IMR-90 (cell line): ENCODE results near the gene DMP1. TPM values are rescaled to one million over a fixed set of nuclear protein-coding genes. Genes with fewer than 3 reads are reported as not detected.

Experiments
- ATAC-seq: fragments of 200-7000 bp; cut with Tn5 transposase; 2 replicates; pipeline ENCODE4 v1.9.1; 2020; ENCODE audit warnings: low read depth, mild to moderate bottlenecking, moderate library complexity
- BruUV-seq: library from RNA; stranded (reverse); fragments of 400-500 nt; replicated peaks from 2 replicates; lab custom pipeline; 2021; lab: Mats Ljungman, UMichigan
- CTCF ChIA-PET: fragments of 300-600 bp; formaldehyde crosslinking; extraction: SDS; loops from one replicate; lab custom pipeline; 2021; ENCODE audit warnings: antibody characterized with exemption; lab: Yijun Ruan, JAX
- POLR2A ChIA-PET: fragments of 300-600 bp; sonication (Branson Sonifier 250); formaldehyde crosslinking; loops from one replicate; lab custom pipeline; 2022; ENCODE audit warnings: antibody characterized with exemption; ENCODE audit not compliant: unreplicated experiment; lab: Charles Lee
- DNase-seq: peaks from one replicate; pipeline ENCODE4 v3.0.0; 2013
- H2AFZ ChIP-seq: replicated peaks from 2 replicates; pipeline ENCODE3; 2013; ENCODE audit warnings: low read length, mild to moderate bottlenecking; ENCODE audit not compliant: poor library complexity
- H2AK5ac ChIP-seq: 2 replicates; pipeline ENCODE4 v1.6.1; 2013; ENCODE audit warnings: low read depth, low read length, inconsistent platforms
- H2AK9ac ChIP-seq: replicated peaks from 2 replicates; pipeline ENCODE3; 2013; ENCODE audit warnings: mild to moderate bottlenecking, low read depth, low read length, moderate library complexity; ENCODE audit not compliant: poor library complexity
- H2BK120ac ChIP-seq: 2 replicates; pipeline ENCODE4 v1.6.1; 2013; ENCODE audit warnings: low read depth, low read length, inconsistent platforms
- H2BK15ac ChIP-seq: 3 replicates; pipeline ENCODE4 v1.6.1; 2013; ENCODE audit warnings: low read depth, low read length, inconsistent platforms
- H2BK20ac ChIP-seq: 2 replicates; pipeline ENCODE4 v1.6.1; 2013; ENCODE audit warnings: low read depth, mild to moderate bottlenecking, inconsistent platforms, low read length, moderate library complexity
- H2BK5ac ChIP-seq: 2 replicates; pipeline ENCODE4 v1.6.1; 2013; ENCODE audit warnings: mild to moderate bottlenecking, low read depth, low read length, inconsistent platforms; ENCODE audit not compliant: poor library complexity, severe bottlenecking
- H3K14ac ChIP-seq: replicated peaks from 2 replicates; pipeline ENCODE4 v1.6.1; 2013; ENCODE audit warnings: low read depth, low read length, inconsistent platforms
- H3K18ac ChIP-seq: 2 replicates; pipeline ENCODE4 v1.6.1; 2013; ENCODE audit warnings: low read depth, low read length, control low read depth
- H3K23ac ChIP-seq: 2 replicates; pipeline ENCODE4 v1.6.1; 2013; ENCODE audit warnings: low read depth, low read length, inconsistent platforms
- H3K27ac ChIP-seq: 2 replicates; pipeline ENCODE4 v1.5.1; 2013; ENCODE audit warnings: mild to moderate bottlenecking, control low read depth, low read length; ENCODE audit not compliant: insufficient read depth
- H3K27me3 ChIP-seq: 2 replicates; pipeline ENCODE4 v1.6.1; 2013; ENCODE audit warnings: low read length; ENCODE audit not compliant: control insufficient read depth, insufficient read depth
- H3K36me3 ChIP-seq: 2 replicates; pipeline ENCODE4 v1.6.1; 2013; ENCODE audit warnings: low read length, mixed read lengths; ENCODE audit not compliant: control insufficient read depth, insufficient read depth
- H3K4ac ChIP-seq: 2 replicates; pipeline ENCODE4 v1.6.1; 2013; ENCODE audit warnings: low read depth, low read length, inconsistent platforms
- H3K4me1 ChIP-seq: 2 replicates; pipeline ENCODE4 v1.6.1; 2013; ENCODE audit warnings: low read length, mixed read lengths; ENCODE audit not compliant: control insufficient read depth, insufficient read depth
- H3K4me2 ChIP-seq: 2 replicates; pipeline ENCODE4 v1.6.1; 2013; ENCODE audit warnings: low read depth, mild to moderate bottlenecking, control low read depth, low read length, moderate library complexity
- H3K4me3 ChIP-seq: 2 replicates; pipeline ENCODE4 v1.5.1; 2013; ENCODE audit warnings: low read depth, mild to moderate bottlenecking, control low read depth, low read length, moderate library complexity; ENCODE audit not compliant: insufficient read depth
- H3K56ac ChIP-seq: 2 replicates; pipeline ENCODE4 v1.6.1; 2013; ENCODE audit warnings: low read length, inconsistent platforms; ENCODE audit not compliant: insufficient read depth; ENCODE audit errors: extremely low read depth
- H3K79me1 ChIP-seq, 2 experiments: 2 replicates each; pipeline ENCODE4 v1.6.1; 2013; ENCODE audit warnings: low read length in 2 of 2, inconsistent platforms in 1 of 2, low read depth in 1 of 2
- H3K9ac ChIP-seq: 2 replicates; pipeline ENCODE4 v1.6.1; 2013; ENCODE audit warnings: low read depth, low read length, control low read depth
- H3K9me1 ChIP-seq: 2 replicates; pipeline ENCODE4 v1.6.1; 2013; ENCODE audit warnings: low read length, inconsistent platforms; ENCODE audit not compliant: insufficient read depth
- H3K9me3 ChIP-seq: 2 replicates; pipeline ENCODE4 v1.6.1; 2013; ENCODE audit warnings: low read length; ENCODE audit not compliant: control insufficient read depth, insufficient read depth
- H4K20me1 ChIP-seq: 2 replicates; pipeline ENCODE4 v1.6.1; 2013; ENCODE audit warnings: low read length, inconsistent platforms; ENCODE audit not compliant: insufficient read depth
- H4K5ac ChIP-seq: 2 replicates; pipeline ENCODE4 v1.6.1; 2013; ENCODE audit warnings: mild to moderate bottlenecking, low read depth, low read length, control low read depth
- H4K8ac ChIP-seq, 2 experiments: 2 replicates each; pipeline ENCODE4 v1.6.1; 2013; ENCODE audit warnings: low read depth in 2 of 2, low read length in 2 of 2, control low read depth in 1 of 2, inconsistent platforms in 1 of 2
- H4K91ac ChIP-seq: 2 replicates; pipeline ENCODE4 v1.6.1; 2013; ENCODE audit warnings: low read depth, low read length, inconsistent platforms; ENCODE audit not compliant: insufficient read depth
- BHLHE40 ChIP-seq: fragments of 150-350 bp; IDR thresholded peaks from 2 replicates; pipeline ENCODE4 v1.6.1; 2016; ENCODE audit warnings: mild to moderate bottlenecking, low read depth, low read length
- CEBPB ChIP-seq: IDR thresholded peaks from 2 replicates; pipeline ENCODE4 v1.6.1; 2012; ENCODE audit warnings: low read depth, low read length, improper control_type of control experiment
- CHD1 ChIP-seq: IDR thresholded peaks from 2 replicates; pipeline ENCODE4 v1.6.1; 2012; ENCODE audit warnings: low read depth, low read length, improper control_type of control experiment
- FOS ChIP-seq: fragments of 150-350 bp; IDR thresholded peaks from 2 replicates; pipeline ENCODE4 v1.6.1; 2016; ENCODE audit warnings: low read depth, low read length
- MAFK ChIP-seq: IDR thresholded peaks from 2 replicates; pipeline ENCODE4 v1.6.1; 2012; ENCODE audit warnings: low read depth, low read length, improper control_type of control experiment
- MAZ ChIP-seq: IDR thresholded peaks from 2 replicates; pipeline ENCODE4 v1.6.1; 2012; ENCODE audit warnings: low read depth, mild to moderate bottlenecking, low read length, improper control_type of control experiment, moderate library complexity, borderline replicate concordance
- POLR2A ChIP-seq: IDR thresholded peaks from 2 replicates; pipeline ENCODE4 v1.6.1; 2012; ENCODE audit warnings: mild to moderate bottlenecking, low read depth, low read length
- RAD21 ChIP-seq: IDR thresholded peaks from 2 replicates; pipeline ENCODE4 v1.6.1; 2012; ENCODE audit warnings: low read length, improper control_type of control experiment
- RCOR1 ChIP-seq: IDR thresholded peaks from 2 replicates; pipeline ENCODE4 v1.6.1; 2012; ENCODE audit warnings: mild to moderate bottlenecking, low read length, improper control_type of control experiment; ENCODE audit not compliant: insufficient replicate concordance
- RFX5 ChIP-seq: IDR thresholded peaks from 2 replicates; pipeline ENCODE4 v1.8.0; 2012; ENCODE audit warnings: low read depth, mild to moderate bottlenecking, low read length, moderate library complexity
- SMC3 ChIP-seq: fragments of 150-350 bp; IDR thresholded peaks from 2 replicates; pipeline ENCODE4 v1.6.1; 2016; ENCODE audit warnings: low read depth, mild to moderate bottlenecking, antibody characterized with exemption, low read length, moderate library complexity
- WGBS, 2 experiments: methylation state at CpG; one replicate each; pipeline versions ENCODE4 v1.1.5 to v1.1.7; 2013; ENCODE audit warnings: missing lambda C conversion rate in 2 of 2; ENCODE audit not compliant: insufficient read length in 1 of 2; ENCODE audit errors: extremely low coverage in 2 of 2; 5-methylcytosine and 5-hydroxymethylcytosine counted together
- dilution Hi-C: fragments of 300-500 bp; cut with HindIII; formaldehyde crosslinking; loops from one replicate; pipeline ENCODE4 v1.14.3; 2018; ENCODE audit warnings: low sequenced_read_pairs; ENCODE audit not compliant: unreplicated experiment
- in situ Hi-C: fragments of 300-500 bp; cut with MboI; formaldehyde crosslinking; loops from 3 replicates; pipeline ENCODE4 v1.14.3; 2019; ENCODE audit warnings: low sequenced_read_pairs, inconsistent platforms, mixed read lengths
- intact Hi-C: fragments of 100-400 bp; cut with micrococcal nuclease; formaldehyde crosslinking; loops from 2 replicates; pipeline ENCODE4 v1.10.0; 2022
- polyA plus RNA-seq, 3 experiments: library from polyadenylated mRNA; depleted of rRNA; stranded (reverse); fragments of >200 nt; gene quantifications; 2 replicates each; pipeline ENCODE4 v1.2.3, GENCODE V29; 2012; ENCODE audit warnings: low replicate concordance in 1 of 3
- total RNA-seq: library from RNA; depleted of rRNA; stranded (reverse); fragments of >200 nt; gene quantifications from 2 replicates; pipeline ENCODE4 v1.2.3, GENCODE V29; 2012
- TF ChIP-seq, protein P1 (sequence below): fragments of 150-350 bp; IDR thresholded peaks from 2 replicates; pipeline ENCODE4 v1.6.1; 2016; ENCODE audit warnings: low read depth, mild to moderate bottlenecking, low read length, moderate library complexity, borderline replicate concordance
- TF ChIP-seq, protein P2 (sequence below): conservative IDR thresholded peaks from 2 replicates; pipeline ENCODE4 v1.5.1; 2012; ENCODE audit warnings: mild to moderate bottlenecking, low read depth, low read length, improper control_type of control experiment
- TF ChIP-seq, protein P3 (sequence below): fragments of 150-350 bp; IDR thresholded peaks from 2 replicates; pipeline ENCODE4 v1.6.1; 2017; ENCODE audit warnings: mild to moderate bottlenecking, antibody characterized with exemption, low read length, low read depth

Gene DMP1
- total and polyA plus RNA-seq, 2 of the 4 experiments (the other 2 are of a cell fraction), result not detected

DNA sequence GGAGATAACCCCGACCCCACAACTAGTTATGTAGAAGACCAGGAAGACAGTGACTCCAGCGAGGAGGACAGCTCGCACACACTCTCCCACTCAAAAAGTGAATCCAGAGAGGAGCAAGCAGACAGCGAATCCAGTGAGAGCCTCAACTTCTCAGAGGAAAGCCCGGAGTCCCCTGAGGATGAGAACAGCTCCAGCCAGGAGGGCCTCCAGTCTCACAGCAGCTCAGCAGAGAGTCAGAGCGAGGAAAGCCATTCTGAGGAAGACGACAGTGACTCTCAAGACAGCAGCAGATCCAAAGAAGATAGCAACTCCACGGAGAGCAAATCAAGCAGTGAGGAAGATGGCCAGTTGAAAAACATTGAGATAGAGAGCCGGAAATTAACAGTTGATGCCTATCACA lies 12.8 kb downstream of the DMP1 start:
- ATAC-seq, result no peak
- no peak overlapping the region for H3K56ac ChIP-seq
- H2AFZ ChIP-seq, result no peak overlapping the region
- no peak overlapping the region for H2BK120ac ChIP-seq
- H3K79me1 ChIP-seq, result no peaks in the 10 kb centered on the region
- no peak overlapping the region for H2BK15ac ChIP-seq
- H2AK5ac ChIP-seq, result no peak overlapping the region
- no peak overlapping the region for H3K27ac ChIP-seq
- no peak overlapping the region for H2BK5ac ChIP-seq
- no peak overlapping the region for H3K4me3 ChIP-seq
- no peak overlapping the region for H2AK9ac ChIP-seq
- POLR2A ChIA-PET, result no interaction called here
- no peaks in the 10 kb centered on the region for H3K4me1 ChIP-seq
- CTCF ChIA-PET, result no interaction called here
- no peak overlapping the region for H3K4ac ChIP-seq
- TF ChIP-seq RAD21 (no peak), POLR2A (no peak), MAFK (no peak), SMC3 (no peak), FOS (no peak), MAZ (no peak), BHLHE40 (no peak), RCOR1 (no peak), CEBPB (no peak), CHD1 (no peak), RFX5 (no peak)
- TF ChIP-seq, protein P1, sequence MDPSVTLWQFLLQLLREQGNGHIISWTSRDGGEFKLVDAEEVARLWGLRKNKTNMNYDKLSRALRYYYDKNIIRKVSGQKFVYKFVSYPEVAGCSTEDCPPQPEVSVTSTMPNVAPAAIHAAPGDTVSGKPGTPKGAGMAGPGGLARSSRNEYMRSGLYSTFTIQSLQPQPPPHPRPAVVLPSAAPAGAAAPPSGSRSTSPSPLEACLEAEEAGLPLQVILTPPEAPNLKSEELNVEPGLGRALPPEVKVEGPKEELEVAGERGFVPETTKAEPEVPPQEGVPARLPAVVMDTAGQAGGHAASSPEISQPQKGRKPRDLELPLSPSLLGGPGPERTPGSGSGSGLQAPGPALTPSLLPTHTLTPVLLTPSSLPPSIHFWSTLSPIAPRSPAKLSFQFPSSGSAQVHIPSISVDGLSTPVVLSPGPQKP, result no peak
- TF ChIP-seq, protein P2, sequence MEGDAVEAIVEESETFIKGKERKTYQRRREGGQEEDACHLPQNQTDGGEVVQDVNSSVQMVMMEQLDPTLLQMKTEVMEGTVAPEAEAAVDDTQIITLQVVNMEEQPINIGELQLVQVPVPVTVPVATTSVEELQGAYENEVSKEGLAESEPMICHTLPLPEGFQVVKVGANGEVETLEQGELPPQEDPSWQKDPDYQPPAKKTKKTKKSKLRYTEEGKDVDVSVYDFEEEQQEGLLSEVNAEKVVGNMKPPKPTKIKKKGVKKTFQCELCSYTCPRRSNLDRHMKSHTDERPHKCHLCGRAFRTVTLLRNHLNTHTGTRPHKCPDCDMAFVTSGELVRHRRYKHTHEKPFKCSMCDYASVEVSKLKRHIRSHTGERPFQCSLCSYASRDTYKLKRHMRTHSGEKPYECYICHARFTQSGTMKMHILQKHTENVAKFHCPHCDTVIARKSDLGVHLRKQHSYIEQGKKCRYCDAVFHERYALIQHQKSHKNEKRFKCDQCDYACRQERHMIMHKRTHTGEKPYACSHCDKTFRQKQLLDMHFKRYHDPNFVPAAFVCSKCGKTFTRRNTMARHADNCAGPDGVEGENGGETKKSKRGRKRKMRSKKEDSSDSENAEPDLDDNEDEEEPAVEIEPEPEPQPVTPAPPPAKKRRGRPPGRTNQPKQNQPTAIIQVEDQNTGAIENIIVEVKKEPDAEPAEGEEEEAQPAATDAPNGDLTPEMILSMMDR, result no peak
- TF ChIP-seq, protein P3, sequence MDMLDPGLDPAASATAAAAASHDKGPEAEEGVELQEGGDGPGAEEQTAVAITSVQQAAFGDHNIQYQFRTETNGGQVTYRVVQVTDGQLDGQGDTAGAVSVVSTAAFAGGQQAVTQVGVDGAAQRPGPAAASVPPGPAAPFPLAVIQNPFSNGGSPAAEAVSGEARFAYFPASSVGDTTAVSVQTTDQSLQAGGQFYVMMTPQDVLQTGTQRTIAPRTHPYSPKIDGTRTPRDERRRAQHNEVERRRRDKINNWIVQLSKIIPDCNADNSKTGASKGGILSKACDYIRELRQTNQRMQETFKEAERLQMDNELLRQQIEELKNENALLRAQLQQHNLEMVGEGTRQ, result no peak
- H4K20me1 ChIP-seq, result no peaks in the 10 kb centered on the region
- in situ Hi-C loops (no loop called here), intact Hi-C loops (no loop called here), dilution Hi-C loops (no loop called here)
- no peak overlapping the region for H3K14ac ChIP-seq
- no peak overlapping the region for H3K4me2 ChIP-seq
- no peaks in the 10 kb centered on the region for H3K9me3 ChIP-seq
- no peak overlapping the region for H4K8ac ChIP-seq
- H4K91ac ChIP-seq, result no peak overlapping the region
- no peak overlapping the region for H2BK20ac ChIP-seq
- no peak overlapping the region for H3K9ac ChIP-seq
- BruUV-seq, result no TSS peak
- no peak overlapping the region for H3K23ac ChIP-seq
- no peak overlapping the region for H4K5ac ChIP-seq
- no peak overlapping the region for H3K18ac ChIP-seq
- no peaks in the 10 kb centered on the region for H3K27me3 ChIP-seq
- DNase-seq, result no peak
- H3K36me3 ChIP-seq, result no peaks in the 10 kb centered on the region
- no CpG with 5 or more reads among the region's 9 CpGs for WGBS, 2 experiments
- H3K9me1 ChIP-seq, result no peaks in the 10 kb centered on the region
